ENCODE results near the gene AADACL3. TPM values are rescaled to one million over a fixed set of nuclear protein-coding genes. Genes with fewer than 3 reads are reported as not detected.

AADACL3 gene
- total RNA-seq, 4 donors from 2014 or later, result not detected

- TF ChIP-seq, protein P1, sequence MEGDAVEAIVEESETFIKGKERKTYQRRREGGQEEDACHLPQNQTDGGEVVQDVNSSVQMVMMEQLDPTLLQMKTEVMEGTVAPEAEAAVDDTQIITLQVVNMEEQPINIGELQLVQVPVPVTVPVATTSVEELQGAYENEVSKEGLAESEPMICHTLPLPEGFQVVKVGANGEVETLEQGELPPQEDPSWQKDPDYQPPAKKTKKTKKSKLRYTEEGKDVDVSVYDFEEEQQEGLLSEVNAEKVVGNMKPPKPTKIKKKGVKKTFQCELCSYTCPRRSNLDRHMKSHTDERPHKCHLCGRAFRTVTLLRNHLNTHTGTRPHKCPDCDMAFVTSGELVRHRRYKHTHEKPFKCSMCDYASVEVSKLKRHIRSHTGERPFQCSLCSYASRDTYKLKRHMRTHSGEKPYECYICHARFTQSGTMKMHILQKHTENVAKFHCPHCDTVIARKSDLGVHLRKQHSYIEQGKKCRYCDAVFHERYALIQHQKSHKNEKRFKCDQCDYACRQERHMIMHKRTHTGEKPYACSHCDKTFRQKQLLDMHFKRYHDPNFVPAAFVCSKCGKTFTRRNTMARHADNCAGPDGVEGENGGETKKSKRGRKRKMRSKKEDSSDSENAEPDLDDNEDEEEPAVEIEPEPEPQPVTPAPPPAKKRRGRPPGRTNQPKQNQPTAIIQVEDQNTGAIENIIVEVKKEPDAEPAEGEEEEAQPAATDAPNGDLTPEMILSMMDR (IDR thresholded peaks at IDR 0.05), result no peak
- TF ChIP-seq POLR2AphosphoS5 (IDR thresholded peaks at IDR 0.05) (no peak), EP300 (IDR thresholded peaks at IDR 0.05) (no peak), POLR2A (IDR thresholded peaks at IDR 0.05) (no peak)
- no peak overlapping the region for H3K27ac ChIP-seq
- ATAC-seq, result no peak
- H3K36me3 ChIP-seq, result no peaks in the 10 kb centered on the region
- H3K4me3 ChIP-seq, result no peak overlapping the region
- no peaks in the 10 kb centered on the region for H3K27me3 ChIP-seq
- peaks cover 0 to 30% (median 0%) of the 10 kb centered on the region in 3 donors for H3K9me3 ChIP-seq
- no peaks in the 10 kb centered on the region for H3K4me1 ChIP-seq
These were observed 33.0 kb downstream of the AADACL3 start for GRCh38 chr1:12748778-12749355.

DNA sequence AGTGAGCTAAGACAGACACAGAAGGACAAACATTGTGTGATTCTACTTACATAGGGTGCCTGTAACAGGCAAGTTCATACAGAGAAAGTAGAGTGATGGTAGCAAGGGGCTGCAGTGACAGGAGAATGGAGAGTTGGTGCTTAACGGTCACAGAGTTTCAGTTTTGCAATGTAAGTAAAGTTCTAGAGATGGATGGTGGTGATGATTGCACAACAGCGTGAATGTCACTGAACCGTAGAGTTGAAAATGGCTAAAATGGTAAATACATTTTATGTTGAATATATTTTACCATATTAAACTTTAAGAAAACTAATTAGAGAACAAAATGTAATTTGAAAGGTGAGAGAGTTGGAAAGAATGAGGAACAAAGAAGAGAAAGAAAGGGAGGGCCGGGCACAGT is 38.8 kb downstream of the AADACL3 start:
- H3K36me3 ChIP-seq, result no peaks in the 10 kb centered on the region
- H3K27ac ChIP-seq, result no peak overlapping the region
- peaks cover 33% of the 10 kb centered on the region for H3K27me3 ChIP-seq
- no peak for TF ChIP-seq EP300 (IDR thresholded peaks at IDR 0.05)
- TF ChIP-seq POLR2AphosphoS5 (IDR thresholded peaks at IDR 0.05), result no peak
- TF ChIP-seq POLR2A (IDR thresholded peaks at IDR 0.05), result no peak
- TF ChIP-seq, protein P1 (IDR thresholded peaks at IDR 0.05), result no peak
- no peak for ATAC-seq
- H3K4me3 ChIP-seq, result no peak overlapping the region
- no peaks in the 10 kb centered on the region for H3K4me1 ChIP-seq
- peaks cover 0 to 7% (median 0%) of the 10 kb centered on the region in 3 donors for H3K9me3 ChIP-seq
- WGBS, 2 donors (ENCODE audit: low coverage in 1 of 2), result 72 to 80% methylated on average over 4 of the region's 4 CpGs

DNA sequence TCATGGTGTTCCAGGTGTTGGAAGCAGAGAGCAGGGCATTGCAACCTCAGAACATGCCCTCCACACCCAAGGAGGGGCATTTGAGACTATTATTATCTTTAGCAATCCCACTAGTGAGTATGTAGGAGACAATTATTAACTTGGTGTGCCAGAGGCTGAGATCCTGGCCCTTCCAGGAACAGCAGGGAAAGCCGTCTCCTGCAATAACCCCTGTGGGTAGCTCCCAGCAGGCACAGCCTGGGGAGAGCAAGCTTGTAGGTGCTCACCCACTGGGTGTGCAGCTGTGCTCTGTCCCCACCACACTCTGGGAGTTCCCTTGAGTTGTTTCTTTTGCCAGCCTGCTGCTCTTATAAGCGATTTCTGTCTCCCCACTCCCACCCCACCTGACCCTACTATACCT is 40.4 kb downstream of the AADACL3 start:
- ATAC-seq, result no peak
- 50% methylated on average over 2 of the region's 2 CpGs; no CpG with 5 or more reads in 1 of the 2 donors for WGBS, 2 donors (ENCODE audit: low coverage in 1 of 2)

GRCh38 chr1:12756768-12757413 is 41.0 kb downstream of the AADACL3 start:
- peaks cover 43% of the 10 kb centered on the region for H3K27me3 ChIP-seq
- TF ChIP-seq POLR2AphosphoS5 (IDR thresholded peaks at IDR 0.05) (no peak), POLR2A (IDR thresholded peaks at IDR 0.05) (no peak)
- TF ChIP-seq, protein P1 (IDR thresholded peaks at IDR 0.05), result no peak
- H3K36me3 ChIP-seq, result no peaks in the 10 kb centered on the region
- no peaks in the 10 kb centered on the region for H3K4me1 ChIP-seq
- no peaks in the 10 kb centered on the region for H3K9me3 ChIP-seq
- ATAC-seq, result no peak
- H3K27ac ChIP-seq, result no peak overlapping the region
- WGBS, 2 donors (ENCODE audit: low coverage in 1 of 2), result 67 to 100% methylated on average over 1 to 3 of the region's 6 CpGs
- H3K4me3 ChIP-seq, result no peak overlapping the region

More for the DNA sequence above, 40.4 kb downstream of the AADACL3 start:
- Histone ChIP-seq H3K27ac (no peak overlapping the region), H3K4me1 (no peaks in the 10 kb centered on the region), H3K36me3 (no peaks in the 10 kb centered on the region), H3K27me3 (peaks cover 43% of the 10 kb centered on the region), H3K4me3 (no peak overlapping the region), H3K9me3 (no peaks in the 10 kb centered on the region)
- TF ChIP-seq POLR2A (IDR thresholded peaks at IDR 0.05) (no peak), POLR2AphosphoS5 (IDR thresholded peaks at IDR 0.05) (no peak), EP300 (IDR thresholded peaks at IDR 0.05) (no peak)
- TF ChIP-seq, protein P1 (IDR thresholded peaks at IDR 0.05), result no peak

GRCh38 chr1:12757836-12758235 is 41.9 kb downstream of the AADACL3 start:
- TF ChIP-seq POLR2A (IDR thresholded peaks at IDR 0.05), result no peak
- TF ChIP-seq EP300 (IDR thresholded peaks at IDR 0.05), result no peak
- TF ChIP-seq, protein P1 (IDR thresholded peaks at IDR 0.05), result no peak
- no peak for TF ChIP-seq POLR2AphosphoS5 (IDR thresholded peaks at IDR 0.05)
- Histone ChIP-seq H3K4me3 (no peak overlapping the region), H3K36me3 (no peaks in the 10 kb centered on the region), H3K27me3 (peaks cover 43% of the 10 kb centered on the region), H3K4me1 (no peaks in the 10 kb centered on the region), H3K27ac (no peak overlapping the region), H3K9me3 (no peaks in the 10 kb centered on the region)
- 49% methylated on average over 6 of the region's 6 CpGs; no CpG with 5 or more reads in 1 of the 2 donors for WGBS, 2 donors (ENCODE audit: low coverage in 1 of 2)
- no peak for ATAC-seq

Data from gastroesophageal sphincter (tissue), 4 donors.